ENCODE results near the gene STN1. TPM values are rescaled to one million over a fixed set of nuclear protein-coding genes. Genes with fewer than 3 reads are reported as not detected.

The STN1 gene
- total and polyA plus RNA-seq, 2 experiments from 2014 or later, result 20.5 to 20.8 TPM

- H3F3A ChIP-seq (ENCODE audit: insufficient read depth), result no peaks in the 10 kb centered on the region
- no peaks in the 10 kb centered on the region for H3K79me2 ChIP-seq (ENCODE audit: insufficient read depth)
- WGBS, 2 experiments (ENCODE audit: low coverage in 1 of 2, low lambda C conversion rate in 2 of 2, missing lambda C conversion rate in 2 of 2), result 54 to 63% methylated on average over 4 of the region's 4 CpGs
- H4K20me1 ChIP-seq (ENCODE audit: insufficient read depth), result no peaks in the 10 kb centered on the region
- no peak overlapping the region for H3K4me2 ChIP-seq (ENCODE audit: unreplicated experiment)
- TF ChIP-seq EZH2 (IDR thresholded peaks at IDR 0.05; ENCODE audit: insufficient read depth, poor library complexity, severe bottlenecking) (no peak), EZH2phosphoT487 (IDR thresholded peaks at IDR 0.05; ENCODE audit: insufficient read depth, low read depth) (no peak)
- H3K36me3 ChIP-seq (ENCODE audit: low read depth), result no peaks in the 10 kb centered on the region
- H2AFZ ChIP-seq, result no peak overlapping the region
- no peak overlapping the region for H3K9ac ChIP-seq
- no peaks in the 10 kb centered on the region for H3K9me2 ChIP-seq (ENCODE audit: insufficient read depth)
- no peak for DNase-seq
- no peaks in the 10 kb centered on the region for H3K27me3 ChIP-seq (replicated peaks; ENCODE audit: insufficient read depth)
- H3K4me1 ChIP-seq (ENCODE audit: insufficient read depth), result no peaks in the 10 kb centered on the region
- H3K27ac ChIP-seq, result no peak overlapping the region
- no peak overlapping the region for H3K4me3 ChIP-seq
- in situ Hi-C loops (cut with MboI), result no loop called here
- H3K9me3 ChIP-seq (ENCODE audit: low read depth), result no peaks in the 10 kb centered on the region
Measured at GRCh38 chr10:103949728-103950127, 31.7 kb upstream of the STN1 start.

- H3K9ac ChIP-seq, result no peak overlapping the region
- H3K9me3 ChIP-seq (ENCODE audit: low read depth), result no peaks in the 10 kb centered on the region
- no peaks in the 10 kb centered on the region for H4K20me1 ChIP-seq (ENCODE audit: insufficient read depth)
- no peaks in the 10 kb centered on the region for H3K79me2 ChIP-seq (ENCODE audit: insufficient read depth)
- H2AFZ ChIP-seq, result no peak overlapping the region
- H3F3A ChIP-seq (ENCODE audit: insufficient read depth), result no peaks in the 10 kb centered on the region
- H3K4me2 ChIP-seq (ENCODE audit: unreplicated experiment), result no peak overlapping the region
- H3K27me3 ChIP-seq (replicated peaks; ENCODE audit: insufficient read depth), result no peaks in the 10 kb centered on the region
- no peak overlapping the region for H3K4me3 ChIP-seq
- H3K4me1 ChIP-seq (ENCODE audit: insufficient read depth), result no peaks in the 10 kb centered on the region
- in situ Hi-C loops (cut with MboI), result no loop called here
- 88 to 89% methylated on average over 3 of the region's 3 CpGs for WGBS, 2 experiments (ENCODE audit: low coverage in 1 of 2, low lambda C conversion rate in 2 of 2, missing lambda C conversion rate in 2 of 2)
- no peaks in the 10 kb centered on the region for H3K9me2 ChIP-seq (ENCODE audit: insufficient read depth)
- DNase-seq, result no peak
- H3K36me3 ChIP-seq (ENCODE audit: low read depth), result no peaks in the 10 kb centered on the region
- no peak overlapping the region for H3K27ac ChIP-seq
- TF ChIP-seq EZH2 (IDR thresholded peaks at IDR 0.05; ENCODE audit: insufficient read depth, poor library complexity, severe bottlenecking) (no peak), EZH2phosphoT487 (IDR thresholded peaks at IDR 0.05; ENCODE audit: insufficient read depth, low read depth) (no peak)
Measured at GRCh38 chr10:103947799-103948516, 30.0 kb upstream of the STN1 start.

GRCh38 chr10:103942866-103943265 is 24.9 kb upstream of the STN1 start:
- Histone ChIP-seq H4K20me1 (ENCODE audit: insufficient read depth) (no peaks in the 10 kb centered on the region), H2AFZ (no peak overlapping the region), H3K9me2 (ENCODE audit: insufficient read depth) (no peaks in the 10 kb centered on the region), H3K9ac (no peak overlapping the region), H3K4me3 (no peak overlapping the region), H3K27ac (no peak overlapping the region), H3K27me3 (replicated peaks; ENCODE audit: insufficient read depth) (no peaks in the 10 kb centered on the region), H3K9me3 (ENCODE audit: low read depth) (no peaks in the 10 kb centered on the region), H3K4me2 (ENCODE audit: unreplicated experiment) (no peak overlapping the region), H3K36me3 (ENCODE audit: low read depth) (no peaks in the 10 kb centered on the region), H3K4me1 (ENCODE audit: insufficient read depth) (no peaks in the 10 kb centered on the region), H3F3A (ENCODE audit: insufficient read depth) (no peaks in the 10 kb centered on the region), H3K79me2 (ENCODE audit: insufficient read depth) (no peaks in the 10 kb centered on the region)
- 20 to 34% methylated on average over 2 of the region's 2 CpGs for WGBS, 2 experiments (ENCODE audit: low coverage in 1 of 2, low lambda C conversion rate in 2 of 2, missing lambda C conversion rate in 2 of 2)
- TF ChIP-seq EZH2 (IDR thresholded peaks at IDR 0.05; ENCODE audit: insufficient read depth, poor library complexity, severe bottlenecking) (no peak), EZH2phosphoT487 (IDR thresholded peaks at IDR 0.05; ENCODE audit: insufficient read depth, low read depth) (no peak)
- in situ Hi-C loops (cut with MboI), result no loop called here
- no peak for DNase-seq

GRCh38 chr10:103941801-103942200 is 23.8 kb upstream of the STN1 start:
- WGBS, 2 experiments (ENCODE audit: low coverage in 1 of 2, low lambda C conversion rate in 2 of 2, missing lambda C conversion rate in 2 of 2), result 88 to 92% methylated on average over 2 of the region's 2 CpGs
- no peak overlapping the region for H3K4me3 ChIP-seq
- H3K27me3 ChIP-seq (replicated peaks; ENCODE audit: insufficient read depth), result no peaks in the 10 kb centered on the region
- H3F3A ChIP-seq (ENCODE audit: insufficient read depth), result no peaks in the 10 kb centered on the region
- no peaks in the 10 kb centered on the region for H3K9me2 ChIP-seq (ENCODE audit: insufficient read depth)
- H3K27ac ChIP-seq, result no peak overlapping the region
- H3K36me3 ChIP-seq (ENCODE audit: low read depth), result no peaks in the 10 kb centered on the region
- no peaks in the 10 kb centered on the region for H4K20me1 ChIP-seq (ENCODE audit: insufficient read depth)
- DNase-seq, result no peak
- in situ Hi-C loops (cut with MboI), result no loop called here
- no peak overlapping the region for H3K4me2 ChIP-seq (ENCODE audit: unreplicated experiment)
- H2AFZ ChIP-seq, result no peak overlapping the region
- H3K9ac ChIP-seq, result no peak overlapping the region
- TF ChIP-seq EZH2phosphoT487 (IDR thresholded peaks at IDR 0.05; ENCODE audit: insufficient read depth, low read depth) (no peak), EZH2 (IDR thresholded peaks at IDR 0.05; ENCODE audit: insufficient read depth, poor library complexity, severe bottlenecking) (no peak)
- H3K79me2 ChIP-seq (ENCODE audit: insufficient read depth), result no peaks in the 10 kb centered on the region
- H3K4me1 ChIP-seq (ENCODE audit: insufficient read depth), result no peaks in the 10 kb centered on the region
- no peaks in the 10 kb centered on the region for H3K9me3 ChIP-seq (ENCODE audit: low read depth)

GRCh38 chr10:103939522-103939921 is 21.5 kb upstream of the STN1 start:
- Histone ChIP-seq H3K27ac (no peak overlapping the region), H3K9ac (no peak overlapping the region), H4K20me1 (ENCODE audit: insufficient read depth) (no peaks in the 10 kb centered on the region), H2AFZ (no peak overlapping the region), H3K36me3 (ENCODE audit: low read depth) (no peaks in the 10 kb centered on the region), H3K9me2 (ENCODE audit: insufficient read depth) (no peaks in the 10 kb centered on the region), H3K4me2 (ENCODE audit: unreplicated experiment) (no peak overlapping the region), H3K27me3 (replicated peaks; ENCODE audit: insufficient read depth) (no peaks in the 10 kb centered on the region), H3F3A (ENCODE audit: insufficient read depth) (no peaks in the 10 kb centered on the region), H3K79me2 (ENCODE audit: insufficient read depth) (no peaks in the 10 kb centered on the region), H3K4me3 (no peak overlapping the region), H3K4me1 (ENCODE audit: insufficient read depth) (no peaks in the 10 kb centered on the region), H3K9me3 (ENCODE audit: low read depth) (no peaks in the 10 kb centered on the region)
- in situ Hi-C loops (cut with MboI), result no loop called here
- DNase-seq, result no peak
- TF ChIP-seq EZH2phosphoT487 (IDR thresholded peaks at IDR 0.05; ENCODE audit: insufficient read depth, low read depth), result no peak
- no peak for TF ChIP-seq EZH2 (IDR thresholded peaks at IDR 0.05; ENCODE audit: insufficient read depth, poor library complexity, severe bottlenecking)

Measured in GM23248 (cell line).